HUES6 (cell line): ENCODE measurements around the gene MS4A18.

Source experiments
- H3K27ac ChIP-seq: 2 replicates; pipeline ENCODE4 v1.7.0; 2013; ENCODE audit warnings: low read depth, mild to moderate bottlenecking, low read length, inconsistent platforms
- H3K27me3 ChIP-seq: 2 replicates; pipeline ENCODE4 v1.6.1; 2013; ENCODE audit warnings: low read length; ENCODE audit not compliant: control insufficient read depth, insufficient read depth
- H3K36me3 ChIP-seq: 2 replicates; pipeline ENCODE4 v1.6.1; 2013; ENCODE audit warnings: low read length; ENCODE audit not compliant: control insufficient read depth, insufficient read depth
- H3K4me1 ChIP-seq: 2 replicates; pipeline ENCODE4 v1.6.1; 2013; ENCODE audit warnings: low read length; ENCODE audit not compliant: control insufficient read depth, insufficient read depth
- H3K4me3 ChIP-seq: 2 replicates; pipeline ENCODE4 v1.5.1; 2013; ENCODE audit warnings: low read depth, low read length
- H3K9ac ChIP-seq: one replicate; pipeline ENCODE4 v1.6.1; 2013; ENCODE audit warnings: mild to moderate bottlenecking, low read length
- H3K9me3 ChIP-seq: 2 replicates; pipeline ENCODE4 v1.6.1; 2013; ENCODE audit warnings: low read depth, low read length; ENCODE audit not compliant: control insufficient read depth, insufficient read depth

MS4A18 gene

DNA sequence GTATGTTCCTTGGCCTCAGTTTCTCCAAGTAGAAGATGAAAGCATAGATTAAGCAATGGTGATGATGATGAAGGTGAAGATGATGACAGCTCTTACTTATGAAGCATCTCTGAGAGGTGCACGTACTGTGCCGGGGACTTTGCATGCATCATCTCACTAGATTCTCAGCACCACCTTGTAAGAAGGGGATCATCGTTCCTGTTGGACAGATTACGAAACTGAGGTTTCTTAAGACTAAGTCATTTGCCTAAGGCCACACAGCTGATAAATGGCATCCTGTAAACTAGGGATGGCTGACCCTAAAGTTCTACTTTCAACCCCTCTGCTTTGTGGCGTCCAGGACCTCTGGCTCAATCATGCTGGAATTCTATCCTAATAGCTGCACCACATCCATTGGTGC lies 40.8 kb downstream of the MS4A18 start:
- no peak overlapping the region for H3K9ac ChIP-seq

GRCh38 chr11:60766547-60766946 lies 42.0 kb downstream of the MS4A18 start:
- 0 out of 2 replicates have a peak, but pooled peaks cover 4% of the 10 kb centered on the region for H3K27me3 ChIP-seq
- no peak overlapping the region for H3K9ac ChIP-seq
- no peak overlapping the region for H3K4me3 ChIP-seq
- no peaks in the 10 kb centered on the region for H3K9me3 ChIP-seq
- H3K4me1 ChIP-seq = 0 out of 2 replicates have a peak, but pooled peaks cover 3% of the 10 kb centered on the region
- H3K36me3 ChIP-seq = no peaks in the 10 kb centered on the region
- no peak overlapping the region for H3K27ac ChIP-seq

More for the DNA sequence above, 40.8 kb downstream of the MS4A18 start:
- Histone ChIP-seq H3K4me1 (0 out of 2 replicates have a peak, but pooled peaks cover 3% of the 10 kb centered on the region), H3K27me3 (0 out of 2 replicates have a peak, but pooled peaks cover 4% of the 10 kb centered on the region), H3K4me3 (no peak overlapping the region), H3K9me3 (no peaks in the 10 kb centered on the region), H3K27ac (no peak overlapping the region), H3K36me3 (no peaks in the 10 kb centered on the region)

DNA sequence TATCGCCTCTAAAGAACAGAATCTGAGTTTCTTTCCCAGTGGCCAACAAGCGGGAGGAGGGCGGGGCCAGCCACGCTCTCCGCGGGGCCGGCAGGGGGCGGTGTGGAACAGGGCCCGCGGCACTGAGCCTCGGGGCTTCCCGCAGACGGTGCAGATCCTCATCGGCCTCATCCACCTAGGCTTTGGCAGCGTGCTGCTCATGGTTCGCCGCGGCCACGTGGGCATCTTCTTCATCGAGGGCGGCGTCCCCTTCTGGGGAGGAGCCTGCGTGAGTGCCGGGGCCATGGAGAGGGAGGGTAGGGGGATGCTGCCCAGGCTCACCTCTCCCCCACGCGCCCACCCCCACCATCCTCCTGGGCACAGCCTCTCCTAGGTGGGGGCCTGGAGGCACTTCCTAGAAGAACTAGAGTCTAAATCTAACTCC lies 42.9 kb downstream of the MS4A18 start:
- no peak overlapping the region for H3K27ac ChIP-seq
- H3K36me3 ChIP-seq = no peaks in the 10 kb centered on the region
- no peak overlapping the region for H3K4me3 ChIP-seq
- no peaks in the 10 kb centered on the region for H3K9me3 ChIP-seq
- 0 out of 2 replicates have a peak, but pooled peaks cover 3% of the 10 kb centered on the region for H3K4me1 ChIP-seq
- no peak overlapping the region for H3K9ac ChIP-seq
- 0 out of 2 replicates have a peak, but pooled peaks cover 4% of the 10 kb centered on the region for H3K27me3 ChIP-seq

- H3K4me3 ChIP-seq = no peak overlapping the region
- H3K4me1 ChIP-seq = 0 out of 2 replicates have a peak, but pooled peaks cover 3% of the 10 kb centered on the region
- H3K36me3 ChIP-seq = no peaks in the 10 kb centered on the region
- no peaks in the 10 kb centered on the region for H3K9me3 ChIP-seq
- no peak overlapping the region for H3K27ac ChIP-seq
- H3K27me3 ChIP-seq = 0 out of 2 replicates have a peak, but pooled peaks cover 4% of the 10 kb centered on the region
- no peak overlapping the region for H3K9ac ChIP-seq
Measured at GRCh38 chr11:60768202-60768601, 43.7 kb downstream of the MS4A18 start.

DNA sequence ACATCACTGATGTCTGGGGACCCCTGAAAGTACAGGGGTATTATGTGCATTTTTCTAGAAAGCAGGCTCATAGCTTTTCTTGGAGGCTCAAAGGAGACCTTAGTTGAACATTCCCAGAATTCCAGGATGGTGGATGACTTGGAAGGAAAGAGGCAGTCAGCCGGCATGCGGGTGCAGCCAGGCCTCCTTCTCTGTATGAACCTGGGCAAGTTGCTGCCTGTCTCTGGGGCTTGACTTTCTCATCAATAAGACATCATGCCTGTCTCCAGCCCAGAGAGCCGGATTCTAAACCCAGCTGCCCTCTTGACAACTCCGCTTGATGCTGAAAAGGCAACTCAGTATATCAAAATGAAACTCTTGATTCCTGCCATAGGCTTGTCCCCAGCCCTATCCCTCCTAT lies 44.8 kb downstream of the MS4A18 start:
- Histone ChIP-seq H3K9ac (no peak overlapping the region), H3K4me3 (no peak overlapping the region), H3K27me3 (0 out of 2 replicates have a peak, but pooled peaks cover 4% of the 10 kb centered on the region), H3K4me1 (0 out of 2 replicates have a peak, but pooled peaks cover under 1% of the 10 kb centered on the region), H3K9me3 (no peaks in the 10 kb centered on the region), H3K36me3 (no peaks in the 10 kb centered on the region), H3K27ac (no peak overlapping the region)

DNA sequence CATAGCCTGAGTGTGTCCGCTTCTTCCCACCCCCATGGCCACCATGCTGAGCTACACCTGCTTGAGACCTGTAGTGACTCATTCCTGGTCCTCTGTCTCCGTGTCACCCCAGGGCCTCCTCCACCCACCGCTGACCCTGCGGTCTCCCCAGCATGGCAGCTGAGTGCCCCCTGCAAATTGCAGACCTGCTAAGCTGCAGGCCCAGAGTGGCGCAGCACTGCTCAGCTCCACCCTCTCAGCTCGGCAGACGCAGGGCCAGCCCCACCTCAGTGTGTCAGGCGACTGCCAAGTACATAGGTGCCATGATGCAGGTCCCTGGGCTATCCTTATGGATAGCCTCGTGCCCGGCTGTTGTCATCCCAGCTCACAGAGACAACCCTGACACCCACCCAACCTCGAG lies 45.3 kb downstream of the MS4A18 start:
- H3K4me1 ChIP-seq = no peaks in the 10 kb centered on the region
- no peak overlapping the region for H3K4me3 ChIP-seq
- H3K9ac ChIP-seq = no peak overlapping the region
- no peaks in the 10 kb centered on the region for H3K9me3 ChIP-seq
- H3K36me3 ChIP-seq = no peaks in the 10 kb centered on the region
- H3K27ac ChIP-seq = no peak overlapping the region
- H3K27me3 ChIP-seq = 0 out of 2 replicates have a peak, but pooled peaks cover 4% of the 10 kb centered on the region

DNA sequence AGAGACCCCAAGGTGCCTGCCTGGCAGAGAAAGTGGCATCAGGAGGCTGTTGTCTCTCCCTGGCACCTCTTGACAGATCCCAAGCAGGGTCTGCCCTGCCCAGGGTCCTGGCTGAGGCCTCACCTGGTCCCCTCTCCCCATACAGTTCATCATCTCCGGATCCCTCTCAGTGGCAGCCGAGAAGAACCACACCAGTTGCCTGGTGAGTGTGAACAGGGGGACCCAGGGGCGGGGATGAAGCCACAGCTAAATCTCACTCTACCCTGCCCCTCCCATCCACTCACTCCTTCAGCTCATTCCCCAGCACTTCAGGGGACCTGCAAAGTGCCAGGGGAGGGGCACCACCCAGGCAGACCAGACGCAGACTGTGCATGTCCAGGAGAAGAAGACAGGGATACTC lies 46.6 kb downstream of the MS4A18 start:
- no peaks in the 10 kb centered on the region for H3K36me3 ChIP-seq
- no peak overlapping the region for H3K27ac ChIP-seq
- no peak overlapping the region for H3K4me3 ChIP-seq
- H3K9ac ChIP-seq = no peak overlapping the region
- H3K27me3 ChIP-seq = 0 out of 2 replicates have a peak, but pooled peaks cover 4% of the 10 kb centered on the region
- H3K4me1 ChIP-seq = 0 out of 2 replicates have a peak, but pooled peaks cover 3% of the 10 kb centered on the region
- H3K9me3 ChIP-seq = no peaks in the 10 kb centered on the region

- Histone ChIP-seq H3K9ac (no peak overlapping the region), H3K27ac (no peak overlapping the region), H3K9me3 (no peaks in the 10 kb centered on the region), H3K27me3 (0 out of 2 replicates have a peak, but pooled peaks cover 4% of the 10 kb centered on the region), H3K4me1 (0 out of 2 replicates have a peak, but pooled peaks cover 3% of the 10 kb centered on the region), H3K36me3 (no peaks in the 10 kb centered on the region), H3K4me3 (no peak overlapping the region)
Measured at GRCh38 chr11:60771879-60772525, 47.5 kb downstream of the MS4A18 start.

- no peak overlapping the region for H3K27ac ChIP-seq
- H3K9me3 ChIP-seq = no peaks in the 10 kb centered on the region
- no peak overlapping the region for H3K4me3 ChIP-seq
- H3K9ac ChIP-seq = no peak overlapping the region
- H3K36me3 ChIP-seq = no peaks in the 10 kb centered on the region
- H3K27me3 ChIP-seq = 0 out of 2 replicates have a peak, but pooled peaks cover 4% of the 10 kb centered on the region
- 0 out of 2 replicates have a peak, but pooled peaks cover 3% of the 10 kb centered on the region for H3K4me1 ChIP-seq
Measured at GRCh38 chr11:60772666-60773065, 48.1 kb downstream of the MS4A18 start.

GRCh38 chr11:60774726-60775125 lies 50.2 kb downstream of the MS4A18 start:
- Histone ChIP-seq H3K9ac (no peak overlapping the region), H3K4me3 (no peak overlapping the region), H3K27ac (no peak overlapping the region), H3K36me3 (no peaks in the 10 kb centered on the region), H3K27me3 (no peaks in the 10 kb centered on the region), H3K9me3 (no peaks in the 10 kb centered on the region), H3K4me1 (0 out of 2 replicates have a peak, but pooled peaks cover 3% of the 10 kb centered on the region)

DNA sequence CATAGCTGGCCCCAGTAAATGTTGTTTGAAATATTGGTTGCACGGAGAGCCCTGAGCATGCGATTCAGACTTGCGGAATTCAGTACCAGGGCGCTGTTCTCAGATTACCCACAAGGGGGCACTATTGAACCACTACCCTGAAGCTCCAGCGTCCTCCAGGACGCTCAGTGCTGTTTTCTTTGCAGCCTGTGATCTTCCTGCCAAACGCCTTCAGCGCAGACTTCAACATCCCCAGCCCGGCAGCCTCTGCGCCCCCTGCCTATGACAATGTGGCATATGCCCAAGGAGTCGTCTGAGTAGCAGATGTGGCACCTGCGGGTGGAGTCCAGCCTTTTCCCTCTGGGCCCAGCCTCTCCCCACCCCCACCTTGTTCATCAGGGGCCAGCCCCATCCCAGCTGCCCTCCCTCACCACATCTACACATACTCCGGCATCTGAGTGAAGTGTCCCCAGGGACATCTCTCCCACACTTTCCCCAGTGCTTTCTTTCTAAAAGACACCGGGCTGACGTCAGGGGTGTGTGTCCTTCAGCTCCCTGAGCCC lies 51.0 kb downstream of the MS4A18 start:
- no peaks in the 10 kb centered on the region for H3K36me3 ChIP-seq
- no peak overlapping the region for H3K27ac ChIP-seq
- 0 out of 2 replicates have a peak, but pooled peaks cover 3% of the 10 kb centered on the region for H3K4me1 ChIP-seq
- 0 out of 2 replicates have a peak, but pooled peaks cover 4% of the 10 kb centered on the region for H3K9me3 ChIP-seq
- H3K9ac ChIP-seq = no peak overlapping the region
- H3K4me3 ChIP-seq = no peak overlapping the region
- H3K27me3 ChIP-seq = no peaks in the 10 kb centered on the region
